Raji (cell line): Measurements from ENCODE around the gene TMTC2.

Source experiments
- POLR2A ChIP-seq: IDR thresholded peaks from 2 replicates; pipeline ENCODE4 v1.6.1; 2011; ENCODE audit warnings: low read depth, low read length, control low read depth; ENCODE audit not compliant: insufficient read depth

The TMTC2 gene

GRCh38 chr12:82745063-82745674 is 58.5 kb downstream of the TMTC2 start:
- TF ChIP-seq POLR2A, result no peak

DNA sequence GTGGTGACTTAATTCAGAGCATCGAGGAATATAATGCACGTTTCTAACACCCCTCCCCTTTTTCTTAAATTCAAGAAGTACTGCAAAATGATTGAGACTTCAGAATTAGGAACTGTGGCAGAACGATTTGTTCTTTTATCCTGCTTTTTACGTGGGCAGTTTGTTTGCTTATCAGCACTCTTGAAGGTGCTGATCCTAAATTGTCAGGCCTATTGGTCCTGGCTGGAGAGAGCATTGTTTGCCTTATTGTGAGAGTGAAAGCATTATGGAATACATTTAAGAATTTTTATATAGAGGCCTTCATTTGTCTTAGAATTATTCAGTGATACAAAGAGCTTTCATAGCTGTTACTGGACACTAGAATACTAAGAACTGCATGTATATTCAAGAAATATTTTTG is 59.1 kb downstream of the TMTC2 start:
- TF ChIP-seq POLR2A, result no peak

DNA sequence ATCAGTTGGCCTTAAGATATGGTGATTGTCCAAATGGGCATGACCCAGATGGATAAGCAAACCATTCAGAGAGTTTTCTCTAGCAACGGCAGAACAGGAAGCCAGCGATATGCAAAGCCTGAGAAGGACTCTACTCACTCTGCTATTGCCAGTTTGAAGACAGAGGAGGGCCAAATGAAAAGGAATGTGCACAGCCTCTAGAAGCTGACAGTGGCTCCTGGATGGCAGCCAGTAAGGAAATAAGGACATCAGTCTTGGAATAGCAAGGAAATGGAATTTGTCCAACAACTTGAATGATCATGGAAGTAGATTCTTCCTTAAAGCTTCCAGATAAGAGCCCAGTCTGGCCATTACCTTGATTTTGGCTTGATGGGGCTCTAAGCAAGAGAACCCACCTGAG is 60.0 kb downstream of the TMTC2 start:
- TF ChIP-seq POLR2A, result no peak

DNA sequence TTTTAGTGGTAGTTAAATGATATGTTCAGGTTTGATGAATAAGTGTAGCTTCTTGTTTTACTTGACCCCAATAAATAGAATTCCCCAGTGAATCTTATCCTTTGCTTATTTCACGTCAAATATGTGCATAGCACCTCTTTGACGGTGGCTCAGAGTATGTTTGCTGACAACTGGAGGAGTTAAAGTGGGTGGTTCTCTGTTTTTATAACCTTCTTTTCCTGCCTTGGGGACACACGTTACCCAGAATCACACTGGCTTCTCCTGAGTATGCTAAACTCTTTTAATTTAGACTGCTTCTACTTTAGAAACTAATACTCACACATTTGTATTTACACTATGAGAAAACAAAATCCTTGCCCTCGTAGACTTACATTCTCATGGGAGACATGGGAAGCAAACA is 62.3 kb downstream of the TMTC2 start:
- no peak for TF ChIP-seq POLR2A

DNA sequence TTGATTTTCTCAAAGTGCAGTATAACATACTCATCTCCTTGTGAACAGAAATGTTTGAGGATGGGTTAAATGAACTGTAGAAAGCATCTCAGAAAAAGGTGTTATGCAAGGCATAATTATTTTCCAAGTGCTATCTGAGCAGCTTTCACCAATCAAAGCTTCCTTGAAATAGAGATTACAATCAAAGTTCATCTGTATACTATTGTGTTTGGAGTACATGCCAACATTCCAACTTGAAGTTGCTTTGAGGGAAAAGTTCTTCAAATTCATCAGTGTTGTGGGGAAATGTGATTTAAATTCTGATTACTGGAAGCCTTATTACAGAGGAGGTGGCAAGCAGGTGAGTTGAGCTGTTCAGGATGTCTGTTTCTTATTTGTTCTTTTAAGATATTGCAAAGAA is 68.2 kb downstream of the TMTC2 start:
- no peak for TF ChIP-seq POLR2A

GRCh38 chr12:82756303-82756702 is 69.6 kb downstream of the TMTC2 start:
- no peak for TF ChIP-seq POLR2A

GRCh38 chr12:82757059-82757458 is 70.4 kb downstream of the TMTC2 start:
- no peak for TF ChIP-seq POLR2A

GRCh38 chr12:82757656-82758055 is 71.0 kb downstream of the TMTC2 start:
- no peak for TF ChIP-seq POLR2A

DNA sequence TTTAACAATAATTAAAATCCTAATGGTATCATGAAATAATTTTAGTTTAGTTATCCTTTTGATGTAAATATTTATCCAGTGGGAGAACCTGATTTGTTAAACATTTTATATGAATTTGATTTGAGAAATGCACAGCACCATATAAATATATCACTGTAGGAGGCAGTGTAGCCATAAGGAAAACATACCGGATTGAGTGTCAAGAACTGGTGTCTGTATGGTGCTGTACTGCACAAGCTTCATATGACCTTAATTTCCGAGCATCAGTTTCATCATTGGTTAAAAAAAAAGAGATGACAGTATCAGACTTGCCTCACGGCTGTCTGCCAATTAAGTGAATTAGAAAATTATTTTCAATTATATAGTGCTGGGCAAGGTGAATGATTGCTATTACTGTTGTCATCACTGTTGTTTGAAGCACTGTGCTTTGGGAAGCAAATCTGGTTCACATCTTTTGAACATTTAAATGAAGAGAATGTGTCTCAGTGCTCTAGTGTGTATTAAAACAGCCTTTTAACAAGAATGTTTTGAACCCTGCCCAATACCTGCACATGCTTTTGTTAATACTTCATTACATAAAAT is 72.1 kb downstream of the TMTC2 start:
- TF ChIP-seq POLR2A, result no peak

DNA sequence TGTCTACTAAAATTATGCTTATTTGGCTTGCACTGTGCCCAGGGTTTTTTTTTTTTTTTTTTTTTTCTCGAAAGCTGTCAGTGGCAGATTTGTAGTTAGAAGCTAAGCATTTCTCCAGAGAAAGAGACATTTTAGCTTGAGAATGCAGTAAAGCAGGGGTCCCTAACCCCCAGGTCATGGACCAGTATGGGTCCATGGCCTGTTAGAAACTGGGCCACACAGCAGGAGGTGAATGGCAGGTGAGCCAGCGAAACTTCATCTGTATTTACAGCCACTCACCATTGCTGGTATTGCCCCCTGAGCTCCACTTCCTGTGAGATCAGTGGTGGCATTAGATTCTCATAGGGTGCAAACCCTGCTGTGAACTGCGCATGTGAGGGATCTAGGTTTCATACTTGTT is 73.7 kb downstream of the TMTC2 start:
- no peak for TF ChIP-seq POLR2A

GRCh38 chr12:82765971-82766705 is 79.4 kb downstream of the TMTC2 start:
- TF ChIP-seq POLR2A, result no peak

GRCh38 chr12:82774666-82775065 is 88.0 kb downstream of the TMTC2 start:
- no peak for TF ChIP-seq POLR2A

- TF ChIP-seq POLR2A, result no peak
Observed at GRCh38 chr12:82780517-82780916, 93.8 kb downstream of the TMTC2 start.

- TF ChIP-seq POLR2A, result no peak
Observed at GRCh38 chr12:82781309-82781997, 94.7 kb downstream of the TMTC2 start.

- no peak for TF ChIP-seq POLR2A
Observed at GRCh38 chr12:82783435-82783834, 96.7 kb downstream of the TMTC2 start.

DNA sequence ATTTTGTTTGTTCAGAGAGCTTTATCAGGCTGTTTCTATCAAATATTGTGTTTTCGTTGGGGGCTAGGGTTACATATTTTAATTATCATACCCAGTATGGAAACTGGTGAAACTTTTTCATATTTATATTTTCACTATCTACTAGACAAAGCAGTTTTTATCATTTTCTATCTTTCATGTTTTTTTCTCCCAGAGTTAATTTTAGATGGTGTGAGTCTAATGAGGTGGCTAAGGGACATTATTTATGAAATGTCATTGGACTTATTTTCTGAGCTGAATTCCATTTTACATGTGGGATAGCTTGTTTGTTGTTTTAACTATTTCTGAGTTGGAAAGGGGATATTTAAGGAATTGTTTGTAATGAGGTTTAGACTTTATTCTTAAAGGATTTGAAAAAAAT is 100.3 kb downstream of the TMTC2 start:
- no peak for TF ChIP-seq POLR2A
